Urothelium cell line (cell line): Measurements from ENCODE around the gene PES1.
"Not testable (repeated sequence)": the region's sequence is repeated elsewhere in the genome, so short reads cannot be mapped to it uniquely, and the experiment has no call there.

ENCODE experiments used
- DNase-seq: peaks from one replicate; pipeline ENCODE4 v3.0.0; 2011; ENCODE audit warnings: low spot score, mixed read lengths
- FAIRE-seq: peaks from 2 replicates; lab custom pipeline; 2011; peaks lifted over from hg19 to GRCh38; lab: Jason Lieb, UNC

PES1 gene

DNA sequence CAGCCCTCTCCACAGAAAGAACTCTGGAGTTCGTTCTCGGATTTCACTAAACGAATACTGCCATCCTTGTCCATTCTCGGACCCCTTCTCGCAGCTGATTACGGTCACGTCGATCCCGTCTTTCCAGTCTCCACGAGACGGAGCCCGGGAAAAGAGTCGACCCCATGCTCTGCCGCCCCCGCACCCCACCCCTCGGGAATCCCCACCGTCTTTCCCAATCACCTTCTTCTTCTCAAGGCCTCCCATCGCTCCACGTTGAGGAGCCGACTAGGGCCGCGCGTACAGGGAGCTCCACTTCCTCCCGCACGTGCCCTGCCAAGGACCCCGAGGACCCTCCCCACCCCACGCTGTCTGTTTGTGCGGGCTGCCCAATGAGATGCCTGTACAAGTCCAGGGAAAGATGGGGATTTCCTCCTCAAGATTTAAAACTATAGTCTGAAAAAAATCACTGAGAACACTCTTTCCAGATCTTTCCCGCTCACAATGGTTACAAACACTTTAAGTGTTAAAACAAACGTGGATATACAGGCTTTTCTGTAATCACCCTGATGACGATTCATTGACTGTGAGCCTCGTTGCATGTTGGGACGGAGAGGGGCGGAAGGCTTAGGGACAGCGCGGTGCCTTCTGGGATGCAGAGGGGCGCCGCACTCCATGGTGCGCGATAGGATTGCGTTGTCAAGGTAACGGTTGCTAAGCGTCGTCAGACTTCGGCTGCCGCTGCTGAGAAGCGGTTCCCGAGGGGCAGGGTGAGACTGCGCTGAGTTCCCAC, at the start of gene PES1:
TSS of gene PES1 (minus strand) at position 323 of the 772 bp plus-strand sequence. CDS start at position 246, 77 bp downstream.
- peak; percentile 99 for FAIRE-seq
- peak; percentile 99 for DNase-seq

DNA sequence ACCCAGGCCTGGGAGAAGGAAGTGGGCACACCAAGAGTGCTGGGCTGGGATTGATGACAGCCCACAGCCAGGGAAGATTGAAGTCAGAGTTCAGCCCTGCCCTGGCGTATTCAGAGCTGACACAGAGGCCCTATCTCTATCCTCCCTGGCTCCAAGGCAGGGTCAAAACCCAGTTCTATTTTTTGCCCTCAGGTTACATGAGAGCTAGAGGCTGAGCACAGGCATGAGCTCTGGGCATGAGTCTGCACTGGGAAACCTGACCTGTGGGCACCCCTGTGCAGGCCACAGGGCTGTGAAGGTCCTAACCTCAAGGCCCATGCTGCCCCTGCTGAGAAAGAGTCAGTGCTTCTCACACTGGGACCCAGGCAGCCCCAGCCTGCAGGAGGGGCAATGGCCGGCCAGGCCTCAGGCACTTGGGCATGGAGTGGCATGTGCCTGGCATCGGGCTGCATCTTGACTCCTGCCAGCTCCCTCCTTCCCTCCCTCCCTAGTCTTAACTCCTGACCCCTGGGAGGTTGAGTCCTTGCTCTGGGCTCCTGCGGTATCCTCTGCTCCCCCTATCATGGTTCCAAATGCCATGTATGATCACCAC, 49.2 kb upstream of the PES1 start:
- peak; percentile 53 for FAIRE-seq
- no peak for DNase-seq

DNA sequence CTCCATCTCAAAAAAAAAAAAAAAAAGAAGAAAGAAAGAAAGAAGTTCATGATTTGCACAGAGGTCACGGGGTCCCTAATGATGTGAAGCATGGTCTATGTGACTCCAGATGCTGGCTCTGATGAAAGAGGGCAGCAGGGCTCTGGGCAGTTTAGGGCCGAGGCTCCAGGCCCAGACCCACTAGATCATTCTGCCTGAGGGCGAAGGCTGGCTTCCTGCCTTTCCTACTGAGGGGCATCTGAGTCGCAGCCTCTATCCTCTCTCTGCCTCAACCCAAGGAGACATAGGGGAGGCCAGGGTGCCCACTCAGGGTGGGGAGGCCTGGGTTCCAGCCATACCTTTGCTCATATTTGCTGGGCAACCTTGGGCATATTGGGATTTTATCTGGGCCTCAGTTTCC, 48.7 kb upstream of the PES1 start:
- FAIRE-seq: no peak
- no peak for DNase-seq

DNA sequence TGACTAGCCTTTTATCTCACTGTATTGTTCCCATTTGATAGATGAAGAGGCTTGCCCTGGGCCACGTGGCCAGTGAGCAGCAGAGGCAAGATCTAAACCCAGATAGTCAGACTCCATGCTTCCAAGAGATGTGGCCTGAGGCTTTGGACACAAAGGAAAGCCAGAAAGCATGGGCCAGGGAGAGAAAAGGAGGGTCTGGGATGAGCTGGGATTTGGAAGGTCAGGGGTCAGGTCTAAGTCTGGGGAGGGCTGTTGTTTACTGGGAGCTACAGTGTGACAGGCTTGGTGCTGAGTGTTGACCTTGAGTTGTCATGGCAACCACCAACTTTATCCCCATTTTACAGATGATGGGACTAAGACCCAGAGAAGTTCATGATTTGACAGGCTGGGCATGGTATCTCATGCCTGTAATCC, 46.0 kb upstream of the PES1 start:
- no peak for DNase-seq
- no peak for FAIRE-seq

DNA sequence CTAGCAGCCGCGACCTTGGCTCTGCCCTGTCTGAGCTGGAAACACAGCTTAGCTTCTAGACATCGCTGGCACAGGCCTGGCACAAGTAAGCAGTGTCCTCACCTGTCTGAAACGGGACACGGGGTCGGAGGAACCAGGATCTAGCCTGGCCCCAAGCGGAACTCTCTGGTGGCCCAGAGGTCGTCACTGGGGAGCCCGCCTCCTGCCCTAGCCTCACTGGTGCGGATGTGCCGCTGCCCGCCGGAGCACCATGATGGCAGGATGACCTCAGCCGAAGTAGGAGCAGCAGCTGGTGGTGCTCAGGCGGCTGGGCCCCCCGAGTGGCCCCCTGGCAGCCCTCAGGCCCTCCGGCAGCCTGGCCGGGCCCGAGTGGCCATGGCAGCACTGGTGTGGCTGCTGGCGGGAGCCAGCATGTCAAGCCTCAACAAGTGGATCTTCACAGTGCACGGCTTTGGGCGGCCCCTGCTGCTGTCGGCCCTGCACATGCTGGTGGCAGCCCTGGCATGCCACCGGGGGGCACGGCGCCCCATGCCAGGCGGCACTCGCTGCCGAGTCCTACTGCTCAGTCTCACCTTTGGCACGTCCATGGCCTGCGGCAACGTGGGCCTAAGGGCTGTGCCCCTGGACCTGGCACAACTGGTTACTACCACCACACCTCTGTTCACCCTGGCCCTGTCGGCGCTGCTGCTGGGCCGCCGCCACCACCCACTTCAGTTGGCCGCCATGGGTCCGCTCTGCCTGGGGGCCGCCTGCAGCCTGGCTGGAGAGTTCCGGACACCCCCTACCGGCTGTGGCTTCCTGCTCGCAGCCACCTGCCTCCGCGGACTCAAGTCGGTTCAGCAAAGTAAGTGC, 44.7 kb upstream of the PES1 start:
- peak; percentile 54 for DNase-seq
- peak; percentile 46 for FAIRE-seq

DNA sequence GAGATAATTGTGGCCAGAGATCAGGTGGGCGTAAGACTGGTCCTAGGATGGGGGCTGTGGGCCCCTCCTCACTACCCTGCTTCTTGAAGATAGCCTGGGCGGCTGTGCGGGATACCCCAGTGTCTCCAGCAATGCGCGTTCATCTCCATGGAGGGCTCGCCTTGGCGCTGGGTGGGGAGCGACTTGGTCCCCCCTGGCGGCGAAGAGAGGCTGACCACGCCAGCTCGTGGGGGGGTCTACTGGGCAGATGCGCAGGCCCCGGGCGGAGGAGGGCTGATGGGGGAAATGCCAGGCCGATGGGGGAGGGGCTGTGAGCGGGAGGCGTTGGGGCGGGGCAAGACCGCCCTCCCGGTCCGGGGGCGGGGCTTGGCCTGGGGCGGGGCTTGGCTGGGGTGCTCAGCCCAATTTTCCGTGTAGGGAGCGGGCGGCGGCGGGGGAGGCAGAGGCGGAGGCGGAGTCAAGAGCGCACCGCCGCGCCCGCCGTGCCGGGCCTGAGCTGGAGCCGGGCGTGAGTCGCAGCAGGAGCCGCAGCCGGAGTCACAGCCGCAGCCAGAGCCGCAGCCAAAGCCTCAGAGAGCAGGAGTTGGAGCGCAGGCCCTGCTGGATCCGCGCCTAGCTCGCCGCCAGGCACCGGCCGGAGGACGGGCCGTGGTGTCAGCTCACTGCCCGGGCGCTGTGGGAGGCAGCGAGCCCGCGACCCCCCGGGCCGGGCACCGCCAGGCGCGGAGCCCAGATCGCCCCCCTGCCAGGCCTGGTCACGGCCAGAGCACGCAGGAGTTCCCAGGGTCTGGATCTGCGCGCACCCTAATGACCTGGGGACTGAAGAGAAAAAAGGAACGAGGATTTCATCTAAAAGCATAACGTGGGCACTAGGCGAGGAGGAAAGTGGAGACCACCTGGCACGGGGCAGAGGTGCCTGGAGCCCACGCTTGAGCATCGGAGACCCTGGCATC, 43.8 kb upstream of the PES1 start, which contains the start of gene SLC35E4:
TSS of gene SLC35E4 (plus strand) at position 509 of the 953 bp plus-strand sequence. CDS start 670 bp downstream, outside the sequence.
- DNase-seq (peak; percentile 97), FAIRE-seq (peak; percentile 83)

DNA sequence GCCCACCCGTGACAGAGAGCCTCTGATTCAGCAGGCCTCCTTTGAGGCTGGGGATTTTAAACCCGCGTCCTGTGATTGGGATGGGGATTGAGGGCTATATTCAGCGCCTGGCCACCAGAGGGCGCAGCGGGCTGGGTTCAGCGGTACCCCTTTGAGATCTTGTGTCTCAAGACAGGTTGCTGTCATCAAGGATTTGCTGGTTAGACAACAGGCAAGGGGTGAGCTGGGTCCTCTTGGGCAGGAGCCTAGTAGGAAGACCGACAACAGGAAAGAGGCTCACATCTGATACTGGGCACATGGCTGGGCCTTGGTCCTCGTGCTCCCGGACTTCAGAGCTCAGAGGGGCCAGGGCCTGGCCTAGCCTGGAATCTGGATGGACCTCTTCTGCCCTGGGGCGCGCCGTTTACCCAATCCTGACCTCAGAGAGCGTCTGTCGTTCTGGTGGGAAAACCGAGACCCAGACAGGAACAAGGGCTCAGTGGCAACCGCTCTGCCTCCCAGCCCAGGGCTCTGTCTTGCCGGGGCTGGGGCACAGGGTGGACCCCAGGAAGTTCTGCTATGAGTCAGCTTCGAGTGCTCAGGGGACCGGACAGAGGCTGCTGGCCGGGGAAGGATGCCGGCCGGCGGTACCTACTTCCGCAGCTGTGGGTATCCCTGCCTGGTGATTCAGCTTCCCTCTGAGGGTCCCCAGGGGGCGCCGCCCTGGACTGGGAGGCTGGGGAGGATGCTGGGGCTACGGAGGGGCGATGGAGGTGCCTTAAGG, 42.9 kb upstream of the PES1 start:
- DNase-seq: peak; percentile 92
- FAIRE-seq: peak; percentile 62

DNA sequence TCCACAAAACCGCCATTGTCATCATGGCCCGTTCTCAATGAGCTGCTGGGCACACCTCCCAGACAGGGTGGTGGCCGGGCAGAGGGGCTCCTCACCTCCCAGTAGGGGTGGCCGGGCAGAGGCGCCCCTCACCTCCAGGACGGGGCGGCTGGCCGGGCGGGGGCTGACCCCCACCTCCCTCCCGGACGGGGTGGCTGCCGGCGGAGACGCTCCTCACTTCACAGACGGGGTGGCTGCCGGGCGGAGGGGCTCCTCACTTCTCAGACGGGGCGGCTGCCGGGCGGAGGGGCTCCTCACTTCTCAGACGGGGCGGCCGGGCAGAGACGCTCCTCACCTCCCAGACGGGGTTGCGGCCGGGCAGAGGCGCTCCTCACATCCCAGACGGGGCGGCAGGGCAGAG, 39.8 kb upstream of the PES1 start:
- not testable (repeated sequence) for FAIRE-seq, DNase-seq

DNA sequence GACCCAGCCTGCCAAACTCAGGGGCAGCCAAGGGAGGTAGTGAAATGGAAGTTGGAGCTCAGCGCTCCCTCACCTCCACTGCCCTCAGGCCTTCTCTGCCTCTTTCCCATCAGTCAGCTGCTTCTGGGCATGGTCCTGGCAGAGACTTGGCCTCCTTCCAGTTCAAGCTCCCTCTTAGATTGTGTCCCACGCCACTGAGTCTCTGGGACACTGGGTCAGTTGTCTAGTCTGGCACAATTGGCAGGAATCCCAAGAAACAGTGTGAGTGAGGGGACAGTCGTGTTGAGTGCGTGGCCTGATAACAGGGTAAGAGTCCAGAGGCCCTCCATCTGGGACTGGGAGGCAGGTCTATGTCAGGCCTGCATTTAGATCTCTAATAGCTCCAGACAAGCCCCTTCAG, 36.8 kb upstream of the PES1 start:
- no peak for FAIRE-seq
- DNase-seq: no peak

DNA sequence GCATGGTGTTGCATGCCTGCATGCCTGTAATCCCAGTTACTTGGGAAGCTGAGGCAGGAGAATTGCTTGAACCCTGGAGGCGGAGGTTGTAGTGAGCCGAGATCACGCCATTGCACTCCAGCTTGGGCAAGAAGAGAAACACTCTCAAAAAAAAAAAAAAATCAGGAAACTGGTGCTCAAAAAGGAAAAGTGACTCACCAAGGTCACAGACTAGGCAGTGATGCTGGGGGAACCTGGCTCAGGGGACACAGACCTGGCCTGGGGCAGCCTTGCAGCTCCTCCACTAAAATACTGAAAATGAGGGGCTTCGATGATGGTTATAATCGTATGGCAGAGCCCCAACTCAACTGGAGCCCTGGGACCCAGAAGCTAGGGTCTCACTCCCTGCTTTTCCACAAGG, 35.8 kb upstream of the PES1 start:
- DNase-seq (no peak), FAIRE-seq (no peak)

DNA sequence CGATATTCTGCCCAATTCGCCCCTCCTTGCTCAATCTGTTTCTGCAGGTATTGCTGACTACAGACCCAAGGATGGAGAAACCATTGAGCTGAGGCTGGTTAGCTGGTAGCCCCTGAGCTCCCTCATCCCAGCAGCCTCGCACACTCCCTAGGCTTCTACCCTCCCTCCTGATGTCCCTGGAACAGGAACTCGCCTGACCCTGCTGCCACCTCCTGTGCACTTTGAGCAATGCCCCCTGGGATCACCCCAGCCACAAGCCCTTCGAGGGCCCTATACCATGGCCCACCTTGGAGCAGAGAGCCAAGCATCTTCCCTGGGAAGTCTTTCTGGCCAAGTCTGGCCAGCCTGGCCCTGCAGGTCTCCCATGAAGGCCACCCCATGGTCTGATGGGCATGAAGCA, 34.7 kb upstream of the PES1 start:
- no peak for FAIRE-seq
- DNase-seq: no peak

DNA sequence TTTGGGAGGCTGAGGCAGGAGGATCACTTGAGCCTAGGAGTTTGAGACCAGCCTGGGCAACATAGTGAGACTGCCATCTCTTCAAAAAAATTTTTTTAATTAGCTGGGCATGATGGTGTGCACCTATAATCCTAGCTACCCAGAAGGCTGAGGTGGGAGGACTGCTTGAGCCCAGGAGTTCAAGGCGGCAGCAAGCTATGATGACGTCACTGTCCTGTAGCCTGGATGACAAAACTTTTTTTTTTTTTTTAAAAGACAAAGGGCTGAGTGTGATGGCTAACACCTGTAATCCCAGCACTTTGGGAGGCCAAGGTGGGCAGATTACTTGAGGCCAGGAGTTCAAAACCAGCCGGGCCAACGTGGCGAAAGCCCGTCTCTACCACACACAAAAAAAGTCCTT, 28.2 kb upstream of the PES1 start:
- not testable (repeated sequence) for FAIRE-seq

DNA sequence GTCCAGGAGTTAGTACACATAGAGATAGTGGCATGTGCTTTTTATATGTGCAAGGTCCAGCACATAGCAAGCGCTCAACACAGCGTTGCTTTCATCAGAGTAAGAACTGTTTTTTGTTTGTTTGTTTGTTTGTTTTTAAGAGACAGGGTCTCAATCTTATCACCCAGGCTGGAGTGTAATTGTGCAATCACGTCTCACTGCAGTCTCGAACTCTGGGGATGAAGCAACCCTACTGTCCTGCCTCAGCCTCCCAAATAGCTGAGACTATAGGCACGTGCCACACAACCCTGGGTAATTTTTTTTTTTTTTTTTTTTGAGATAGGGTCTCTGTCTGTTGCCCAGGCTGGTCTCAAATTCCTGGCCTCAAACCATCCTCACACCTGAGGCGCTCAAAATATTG, 26.1 kb upstream of the PES1 start:
- FAIRE-seq (peak; percentile 44), DNase-seq (no peak)

More for the DNA sequence above, 28.2 kb upstream of the PES1 start:
- DNase-seq: not testable (repeated sequence)

DNA sequence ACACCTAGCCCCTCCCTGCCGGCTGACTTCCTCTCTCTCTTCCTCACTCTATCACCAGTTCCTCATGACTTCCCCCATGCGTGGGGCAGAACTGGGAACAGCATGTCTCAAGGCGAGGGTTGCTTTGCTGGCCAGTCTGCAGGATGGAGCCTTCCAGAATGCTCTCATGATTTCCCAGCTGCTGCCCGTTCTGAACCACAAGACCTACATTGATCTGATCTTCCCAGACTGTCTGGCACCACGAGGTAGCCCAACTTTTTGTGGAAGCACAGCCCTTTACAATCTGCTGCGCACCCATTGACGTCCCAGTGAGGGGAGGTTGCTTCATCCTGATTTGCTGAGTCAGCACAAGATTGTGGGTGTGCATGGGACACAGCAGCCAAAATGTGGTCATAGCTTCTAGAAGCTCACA, 23.8 kb upstream of the PES1 start:
- FAIRE-seq (peak; percentile 68), DNase-seq (peak; percentile 2)

DNA sequence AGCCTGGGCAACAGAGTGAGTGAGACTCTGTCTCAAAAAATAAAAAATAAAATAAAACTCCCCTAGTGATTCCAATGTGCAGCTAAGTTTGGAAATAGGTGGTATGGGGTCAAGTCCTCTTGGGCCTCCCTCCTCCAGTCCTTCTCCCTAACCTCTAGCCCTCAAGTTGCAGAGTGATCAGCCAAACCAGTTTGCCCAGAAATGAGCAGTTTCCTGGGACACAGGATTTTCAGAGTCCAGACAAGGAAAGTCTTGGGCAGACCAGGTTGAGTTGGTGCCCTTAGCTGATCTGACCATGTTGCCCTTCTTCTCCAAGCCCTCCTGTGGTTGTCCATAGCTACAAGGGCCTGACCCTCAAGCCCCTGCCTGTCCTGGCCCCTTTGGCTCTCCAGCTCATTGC, 23.2 kb upstream of the PES1 start:
- FAIRE-seq (no peak), DNase-seq (no peak)

DNA sequence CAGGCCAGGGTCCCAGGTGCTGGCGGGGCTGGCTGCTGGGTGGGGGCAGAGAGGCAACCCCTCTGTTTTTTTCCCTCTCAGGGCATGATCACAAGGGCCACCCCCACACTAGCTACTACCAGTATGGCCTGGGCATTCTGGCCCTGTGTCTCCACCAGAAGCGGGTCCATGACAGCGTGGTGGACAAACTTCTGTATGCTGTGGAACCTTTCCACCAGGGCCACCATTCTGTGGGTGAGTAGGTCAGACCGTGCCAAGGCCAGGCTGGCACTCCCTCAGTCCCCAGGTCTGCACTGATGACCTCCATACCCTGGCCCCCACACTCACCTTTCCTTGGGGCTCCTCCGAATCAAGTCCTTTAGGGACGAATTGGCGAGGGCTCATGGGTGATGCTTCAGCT, 22.6 kb upstream of the PES1 start:
- FAIRE-seq (no peak), DNase-seq (no peak)

DNA sequence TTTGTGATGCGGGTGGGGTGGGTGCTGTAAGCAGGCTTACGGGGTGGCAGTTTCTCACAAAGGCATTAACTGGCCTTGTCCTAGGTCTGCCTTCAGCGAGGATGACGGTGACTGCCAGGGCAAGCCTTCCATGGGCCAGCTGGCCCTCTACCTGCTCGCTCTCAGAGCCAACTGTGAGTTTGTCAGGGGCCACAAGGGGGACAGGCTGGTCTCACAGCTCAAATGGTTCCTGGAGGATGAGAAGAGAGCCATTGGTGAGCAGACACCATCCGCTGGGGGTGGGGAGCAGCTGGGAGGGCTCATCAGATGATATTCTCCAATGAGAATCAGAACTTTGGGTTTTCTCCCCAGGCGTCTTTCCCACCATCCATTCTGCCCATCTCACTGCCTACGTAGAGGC, 21.1 kb upstream of the PES1 start:
- DNase-seq: no peak
- no peak for FAIRE-seq

DNA sequence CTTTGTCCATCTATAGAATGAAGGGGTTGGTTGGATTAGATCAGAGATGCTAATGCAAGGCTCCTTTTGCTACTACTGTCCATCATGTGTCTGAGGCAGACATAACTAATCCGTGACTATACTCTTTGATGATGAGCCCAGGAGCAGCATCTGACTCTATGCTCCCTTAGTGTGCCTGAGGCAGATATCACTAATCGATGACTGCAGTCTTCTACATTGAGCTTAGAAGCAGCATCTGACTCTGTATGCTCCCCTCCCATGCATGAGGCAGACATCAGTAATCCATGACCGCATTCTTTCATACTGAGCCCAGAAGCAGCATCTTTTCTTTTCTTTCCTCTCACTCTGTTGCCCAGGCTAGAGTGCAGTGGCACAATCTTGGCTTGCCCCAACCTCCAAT, 19.5 kb upstream of the PES1 start:
- no peak for DNase-seq
- FAIRE-seq: no peak

DNA sequence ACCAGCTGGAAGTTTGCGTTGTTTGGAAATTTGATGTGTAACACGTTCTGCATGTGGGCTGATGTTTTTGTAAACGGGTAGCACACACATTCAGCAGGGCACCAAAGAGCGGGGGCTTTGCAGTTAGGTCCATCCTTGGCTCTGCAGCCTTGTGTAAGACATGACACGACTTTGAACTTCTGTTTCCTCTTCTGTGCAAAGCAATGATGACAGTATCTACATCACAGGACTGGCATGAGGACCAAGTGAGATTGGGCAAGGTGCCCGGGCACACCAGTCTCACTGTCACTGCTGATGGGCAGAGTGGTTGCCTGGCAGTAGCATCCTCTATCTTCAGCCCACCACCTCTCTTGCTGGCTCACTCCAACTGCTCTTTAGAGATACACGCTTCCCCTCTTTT, 18.6 kb upstream of the PES1 start:
- no peak for DNase-seq

More for the DNA sequence above, 18.6 kb upstream of the PES1 start:
- peak; percentile 61 for FAIRE-seq
